ACHN (cell line): ENCODE measurements around the gene ARVCF.

Experiments used
- DNase-seq: peaks from one replicate; pipeline ENCODE4 v3.0.0-alpha.2; 2015
- in situ Hi-C: cut with HindIII; loops from 2 replicates; pipeline ENCODE4 v1.10.0; 2017; ENCODE audit warnings: low sequenced_read_pairs, low pct_ligation_motif_present, low pct_unique_long_range_greater_than_20kb

Gene ARVCF

GRCh38 chr22:20054485-20054884, 37.9 kb upstream of the ARVCF start:
- no peak for DNase-seq
- in situ Hi-C loops = no loop called here

- no peak for DNase-seq
- in situ Hi-C loops = no loop called here
These were observed 37.4 kb upstream of the ARVCF start for GRCh38 chr22:20054034-20054427.

- in situ Hi-C loops = no loop called here
- no peak for DNase-seq
These were observed 36.9 kb upstream of the ARVCF start for GRCh38 chr22:20053407-20054033.

GRCh38 chr22:20052309-20053259, 36.0 kb upstream of the ARVCF start:
- in situ Hi-C loops = no loop called here
- DNase-seq = no peak

- in situ Hi-C loops = no loop called here
- no peak for DNase-seq
These were observed 35.3 kb upstream of the ARVCF start for GRCh38 chr22:20051927-20052308.

- in situ Hi-C loops = no loop called here
- DNase-seq = no peak
These were observed 30.1 kb upstream of the ARVCF start for GRCh38 chr22:20046730-20047129.

GRCh38 chr22:20044495-20045151, 28.0 kb upstream of the ARVCF start:
- no peak for DNase-seq
- in situ Hi-C loops = no loop called here

GRCh38 chr22:20043997-20044342, 27.3 kb upstream of the ARVCF start:
- in situ Hi-C loops = no loop called here

GRCh38 chr22:20043057-20043996, 26.7 kb upstream of the ARVCF start:
- no peak for DNase-seq
- in situ Hi-C loops = no loop called here

More at GRCh38 chr22:20043997-20044342, 27.3 kb upstream of the ARVCF start:
- DNase-seq = no peak

GRCh38 chr22:20040327-20041200, 23.9 kb upstream of the ARVCF start:
- DNase-seq = no peak
- in situ Hi-C loops = no loop called here

- DNase-seq = no peak
- in situ Hi-C loops = no loop called here
These were observed 23.2 kb upstream of the ARVCF start for GRCh38 chr22:20039683-20040325.

- no peak for DNase-seq
- in situ Hi-C loops = no loop called here
These were observed 22.0 kb upstream of the ARVCF start for GRCh38 chr22:20038574-20038973.

- in situ Hi-C loops = no loop called here
- DNase-seq = no peak
These were observed 20.8 kb upstream of the ARVCF start for GRCh38 chr22:20037419-20037818.

GRCh38 chr22:20036535-20037392, 20.1 kb upstream of the ARVCF start:
- in situ Hi-C loops = no loop called here
- DNase-seq = no peak

- in situ Hi-C loops = no loop called here
- DNase-seq = no peak
These were observed 19.5 kb upstream of the ARVCF start for GRCh38 chr22:20036084-20036482.

- no peak for DNase-seq
- in situ Hi-C loops = no loop called here
These were observed 18.9 kb upstream of the ARVCF start for GRCh38 chr22:20035375-20036083.
